ENCODE results near the gene SPRR1A.
"Not testable (repeated sequence)": the region's sequence is repeated elsewhere in the genome, so short reads cannot be mapped to it uniquely, and the experiment has no call there.

Gene SPRR1A

DNA sequence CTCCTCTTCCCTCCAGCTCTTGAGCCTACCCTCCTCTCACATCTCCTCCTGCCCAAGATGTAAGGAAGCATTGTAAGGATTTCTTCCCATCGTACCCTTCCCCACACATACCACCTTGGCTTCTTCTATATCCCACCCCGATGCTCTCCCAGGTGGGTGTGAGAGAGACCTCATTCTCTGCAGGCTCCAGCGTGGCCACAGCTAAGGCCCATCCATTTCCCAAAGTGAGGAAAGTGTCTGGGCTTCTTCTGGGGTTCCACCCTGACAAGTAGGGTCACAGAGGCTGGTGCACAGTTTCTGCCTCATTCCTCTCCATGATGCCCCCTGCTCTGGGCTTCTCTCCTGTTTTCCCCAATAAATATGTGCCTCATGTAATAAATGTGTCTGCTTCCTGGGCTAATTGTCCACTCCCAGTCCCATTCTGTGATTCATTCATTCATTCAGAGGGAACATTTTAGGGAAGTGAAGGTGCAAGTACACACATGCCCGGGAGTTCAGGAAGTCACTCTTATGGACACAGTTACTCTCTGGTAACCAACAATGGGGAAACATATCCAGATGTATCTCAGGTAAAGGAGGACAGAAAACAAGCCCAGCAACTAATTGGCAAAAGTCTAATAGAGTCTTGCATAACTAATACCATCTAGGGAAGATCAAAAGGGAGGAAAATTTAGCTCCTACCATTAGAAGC, 11.5 kb upstream of the SPRR1A start:
- DNase-seq (ENCODE audit: low read depth in 2 of 2) = no peak

GRCh38 chr1:152976688-152977087, 7.2 kb upstream of the SPRR1A start:
- no peak for DNase-seq (ENCODE audit: low read depth in 2 of 2)

DNA sequence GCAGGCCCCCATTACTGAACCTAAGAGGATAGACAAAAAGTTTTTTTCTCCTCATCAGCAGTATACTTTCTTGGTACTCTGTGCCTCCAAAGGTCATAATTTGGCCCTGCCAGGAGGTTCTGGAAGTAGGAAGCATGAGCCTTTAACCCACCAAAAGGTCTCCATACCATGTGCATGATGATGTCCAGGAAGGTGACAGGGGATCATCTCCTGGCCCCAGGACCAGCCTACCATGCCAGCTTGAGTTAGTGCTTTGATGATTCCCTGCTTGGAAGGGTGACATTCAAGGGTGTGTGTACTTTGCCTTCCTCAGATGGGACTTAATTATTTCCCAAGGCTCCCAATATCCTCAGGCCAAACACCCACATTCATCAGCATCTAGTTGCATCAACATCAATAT, 6.3 kb upstream of the SPRR1A start:
- no peak for DNase-seq (ENCODE audit: low read depth in 2 of 2)

DNA sequence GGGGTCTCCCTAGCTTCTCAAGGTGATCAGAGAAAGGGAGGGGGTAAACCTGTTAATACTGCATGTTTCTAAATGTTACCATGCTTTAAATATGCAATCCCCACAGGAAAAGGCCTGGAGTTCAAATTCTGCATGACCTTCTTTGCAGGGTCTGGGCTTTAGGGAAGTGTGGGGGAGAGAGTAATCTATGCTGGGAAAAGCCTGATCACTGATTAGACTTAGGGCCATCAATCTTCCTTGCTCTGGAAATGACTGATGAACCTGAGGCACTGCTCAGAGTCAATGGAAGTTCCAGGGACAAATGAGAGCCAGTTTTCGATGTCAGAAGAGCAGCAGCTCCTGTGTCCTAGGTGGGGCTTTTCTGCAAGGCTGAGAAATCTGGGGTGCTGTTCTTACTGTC, 3.2 kb upstream of the SPRR1A start:
- DNase-seq (ENCODE audit: low read depth in 2 of 2) = no peak

GRCh38 chr1:152981146-152981871, 2.6 kb upstream of the SPRR1A start:
- no peak for DNase-seq (ENCODE audit: low read depth in 2 of 2)

GRCh38 chr1:152982076-152982475, 1.8 kb upstream of the SPRR1A start:
- DNase-seq (ENCODE audit: low read depth in 2 of 2) = no peak

DNA sequence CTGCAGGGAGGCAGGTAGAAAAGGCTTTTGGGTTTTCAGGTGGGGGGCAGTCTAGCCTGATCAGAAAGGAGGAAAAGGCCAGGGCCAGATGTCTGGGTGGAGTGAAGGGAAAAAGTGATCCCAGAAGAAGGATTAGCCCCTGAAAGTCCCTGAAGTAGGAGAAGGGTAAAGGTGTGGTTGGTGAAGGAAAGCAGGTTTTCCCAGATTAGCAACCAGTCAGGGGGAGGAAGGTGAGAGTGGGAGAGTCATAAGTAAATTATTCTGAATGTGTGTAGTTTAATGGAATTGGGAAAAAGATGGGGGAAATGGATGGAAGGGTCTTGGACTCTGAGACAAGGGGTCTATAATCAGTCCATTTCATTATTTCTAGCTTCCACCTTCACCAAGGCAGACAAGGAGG, 647 bp upstream of the SPRR1A start:
- no peak for DNase-seq (ENCODE audit: low read depth in 2 of 2)

- no peak for DNase-seq (ENCODE audit: low read depth in 2 of 2)
These were observed 2.7 kb downstream of the SPRR1A start for GRCh38 chr1:152986578-152986977.

DNA sequence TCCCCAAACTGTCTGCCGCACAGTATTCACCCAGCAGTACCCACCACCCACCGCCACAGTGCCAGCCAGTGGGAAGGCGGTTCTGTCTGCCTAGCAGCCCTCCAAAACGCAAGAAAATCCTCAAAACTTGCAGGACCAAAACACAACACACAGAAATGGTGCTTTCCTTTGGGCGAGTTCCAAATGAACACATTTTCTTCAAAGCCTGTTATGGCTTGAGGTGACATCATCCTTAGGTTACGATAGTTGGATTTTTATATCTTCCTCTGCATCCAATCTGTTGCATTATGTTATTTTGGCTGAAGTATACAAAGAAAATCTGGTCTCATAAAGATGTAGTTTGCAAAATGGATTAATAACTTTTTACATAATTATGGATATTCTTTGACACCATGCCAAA, 9.3 kb downstream of the SPRR1A start:
- no peak for DNase-seq (ENCODE audit: low read depth in 2 of 2)

- DNase-seq (ENCODE audit: low read depth in 2 of 2) = no peak
These were observed 12.0 kb downstream of the SPRR1A start for GRCh38 chr1:152995842-152996241.

- DNase-seq (ENCODE audit: low read depth in 2 of 2) = no peak
These were observed 12.9 kb downstream of the SPRR1A start for GRCh38 chr1:152996633-152997400.

GRCh38 chr1:152997901-152998300, 14.0 kb downstream of the SPRR1A start:
- DNase-seq (ENCODE audit: low read depth in 2 of 2) = no peak

DNA sequence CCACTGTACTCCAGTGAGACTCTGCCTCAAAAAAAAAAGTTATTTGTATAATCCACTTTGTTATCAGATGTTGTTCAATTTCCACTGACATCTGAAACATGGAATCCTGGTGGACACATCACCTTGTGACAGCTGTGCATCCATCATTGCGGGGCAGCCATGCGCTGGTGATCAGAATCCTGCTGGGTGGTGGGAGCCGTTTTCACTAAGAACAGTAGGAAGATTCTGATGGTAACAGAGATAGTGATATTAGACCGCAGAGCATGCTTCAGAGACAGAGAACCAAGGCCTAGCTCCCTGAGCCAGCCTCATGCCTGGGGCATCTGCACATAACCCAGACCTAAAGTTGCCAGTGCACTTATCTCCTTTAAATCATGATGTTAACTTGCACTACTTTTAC, 14.6 kb downstream of the SPRR1A start:
- DNase-seq (ENCODE audit: low read depth in 2 of 2) = no peak

DNA sequence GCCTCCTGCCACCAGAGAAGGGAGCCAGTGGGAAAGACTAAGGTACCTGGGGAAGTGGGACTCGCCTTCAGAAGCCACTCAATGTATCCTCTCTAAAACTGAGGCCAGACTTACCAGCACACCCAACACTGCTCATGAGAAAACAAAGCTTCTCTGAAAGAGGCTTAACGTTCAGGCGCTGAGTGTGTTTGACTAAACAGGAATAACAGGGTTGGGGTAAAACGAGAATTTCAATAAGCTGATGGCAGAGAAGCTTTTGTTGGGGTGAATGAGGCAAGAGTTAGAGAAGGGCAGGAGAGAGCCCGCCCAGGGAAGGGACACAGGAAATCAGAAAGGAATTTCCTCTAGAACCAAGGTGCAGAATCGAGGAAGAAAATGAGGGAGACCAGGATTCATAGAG, 15.9 kb downstream of the SPRR1A start:
- no peak for DNase-seq (ENCODE audit: low read depth in 2 of 2)

GRCh38 chr1:153000294-153000693, 16.4 kb downstream of the SPRR1A start:
- no peak for DNase-seq (ENCODE audit: low read depth in 2 of 2)

- no peak for DNase-seq (ENCODE audit: low read depth in 2 of 2)
These were observed 17.5 kb downstream of the SPRR1A start, which contains the start of gene SPRR3 for GRCh38 chr1:153001382-153001781. Gene SPRR3 (plus strand): TSS chr1:153001749. CDS start chr1:153003021, 1,272 bp downstream.

DNA sequence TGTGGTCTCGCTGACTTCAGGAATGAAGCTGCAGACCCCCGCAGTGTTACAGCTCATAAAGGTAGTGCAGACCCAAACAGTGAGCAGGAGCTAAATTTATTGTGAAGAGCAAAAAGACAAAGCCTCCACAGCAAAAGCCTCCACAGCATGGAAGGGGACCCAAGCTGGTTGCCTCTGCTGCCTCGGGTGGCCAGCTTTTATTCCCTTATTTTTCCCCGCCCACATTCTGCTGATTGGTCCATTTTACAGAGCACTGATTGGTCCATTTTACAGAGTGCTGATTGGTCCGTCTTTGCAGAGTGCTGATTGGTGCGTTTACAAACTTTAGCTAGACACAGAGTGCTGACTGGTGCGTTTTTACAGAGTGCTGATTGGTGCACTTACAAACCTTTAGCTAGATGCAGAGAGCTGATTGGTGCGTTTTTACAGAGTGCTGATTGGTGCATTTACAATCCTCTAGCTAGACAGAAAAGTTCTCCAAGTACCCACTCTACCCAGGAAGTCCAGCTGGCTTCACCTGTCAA, 27.4 kb downstream of the SPRR1A start:
- DNase-seq (ENCODE audit: low read depth in 2 of 2) = not testable (repeated sequence)

DNA sequence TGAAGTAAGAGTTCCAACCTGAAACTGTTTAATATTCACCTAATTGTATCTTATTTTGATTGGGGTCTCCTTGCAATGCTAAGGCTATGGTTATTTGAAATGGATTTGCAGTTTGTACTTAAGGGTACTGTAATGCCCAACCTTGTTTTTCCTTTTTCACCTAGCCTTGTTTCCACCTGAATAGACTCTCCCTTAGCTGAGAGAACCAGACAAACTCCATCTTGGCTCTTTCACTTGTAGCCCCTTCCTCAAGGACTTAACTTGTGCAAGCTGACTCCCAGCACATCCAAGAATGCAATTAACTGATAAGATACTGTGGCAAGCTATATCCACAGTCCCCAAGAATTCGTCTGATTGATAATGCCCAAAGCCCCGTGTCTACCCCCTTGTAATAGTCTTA, 37.9 kb downstream of the SPRR1A start:
- DNase-seq (ENCODE audit: low read depth in 2 of 2) = not testable (repeated sequence)

DNA sequence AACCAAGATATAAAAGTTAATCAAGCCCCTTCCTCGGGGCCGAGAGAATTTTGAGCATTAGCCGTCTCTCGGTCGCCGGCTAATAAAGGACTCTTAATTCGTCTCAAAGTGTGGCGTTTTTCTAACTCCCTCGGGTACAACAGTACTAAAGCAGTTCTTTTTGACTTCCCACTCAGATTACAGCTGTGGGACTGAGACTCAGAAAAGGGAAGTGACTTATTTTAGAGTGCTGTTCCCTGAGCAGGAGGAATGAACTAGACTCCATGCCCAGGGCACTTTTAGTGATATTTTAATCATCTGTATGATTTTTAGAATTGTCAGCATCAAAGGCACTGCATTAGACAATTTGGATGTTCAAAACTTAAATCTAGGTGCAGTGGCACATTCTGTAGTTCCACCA, 38.5 kb downstream of the SPRR1A start:
- DNase-seq (ENCODE audit: low read depth in 2 of 2) = not testable (repeated sequence)

- no peak for DNase-seq (ENCODE audit: low read depth in 2 of 2)
These were observed 39.2 kb downstream of the SPRR1A start for GRCh38 chr1:153023109-153023508.

- no peak for DNase-seq (ENCODE audit: low read depth in 2 of 2)
These were observed 40.5 kb downstream of the SPRR1A start for GRCh38 chr1:153024413-153024812.

DNA sequence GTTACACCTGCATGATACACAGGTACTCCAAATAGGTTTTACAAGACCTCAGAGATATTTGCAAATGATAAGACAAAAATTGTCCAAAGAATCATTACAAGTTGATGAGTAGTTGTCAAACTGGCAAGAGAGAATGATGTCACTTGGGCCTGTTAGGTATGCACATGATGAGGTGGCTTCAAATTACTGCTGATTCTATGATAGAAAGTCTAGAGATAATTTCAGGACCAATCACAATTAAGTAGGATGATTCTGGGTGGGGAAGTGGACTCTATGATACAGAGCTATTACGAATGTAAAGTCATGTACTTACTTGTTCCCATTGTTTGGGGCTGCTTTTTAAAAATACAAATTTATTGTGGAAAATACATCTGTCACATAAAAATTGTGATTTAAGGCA, 41.9 kb downstream of the SPRR1A start:
- no peak for DNase-seq (ENCODE audit: low read depth in 2 of 2)

Measured in stimulated activated CD4-positive, alpha-beta T cell treated with anti-CD3 and anti-CD28 coated beads, Interleukin-4, amount 100 ng/mL, for 48 hours (primary cell).